ENCODE data around the gene SORBS2.

DNA sequence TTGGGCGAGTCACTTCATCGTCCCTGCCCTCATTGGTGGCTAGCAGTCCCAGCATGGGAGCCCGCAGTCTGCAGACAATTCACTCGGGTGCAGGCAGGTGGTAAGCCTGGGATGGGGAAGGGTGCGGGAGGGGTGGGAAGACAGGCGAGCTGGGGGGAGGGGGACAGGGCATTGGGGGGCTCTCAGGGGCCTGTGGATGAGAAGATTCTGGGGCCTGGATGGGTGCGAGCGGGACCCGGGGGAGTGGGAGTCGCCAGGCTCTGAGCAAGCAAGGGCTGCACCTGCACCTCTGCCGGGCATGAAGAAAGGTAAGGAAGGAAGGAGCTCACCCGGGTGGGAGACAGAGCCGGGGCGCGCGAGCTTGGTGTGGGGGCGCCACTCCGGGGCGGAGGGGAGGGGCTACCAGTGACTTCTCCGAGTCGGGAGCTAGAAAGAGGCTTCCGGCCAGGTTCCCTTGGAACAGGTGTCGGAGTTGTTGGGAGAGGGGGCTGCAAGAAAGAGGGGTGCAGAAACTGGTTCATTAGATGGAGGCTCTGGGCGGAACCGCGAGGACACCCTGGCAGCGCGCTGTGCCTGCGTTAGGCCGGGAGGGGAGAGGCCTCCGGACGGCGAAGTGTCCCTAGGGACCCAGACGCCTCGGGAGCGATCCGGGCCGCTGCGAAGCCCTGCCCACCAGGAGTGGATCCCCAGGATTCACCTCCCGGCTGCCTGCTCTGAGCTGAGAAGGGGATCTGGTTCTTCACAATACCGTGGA is 173.3 kb downstream of the SORBS2 start:
- TF ChIP-seq CTCF (IDR thresholded peaks at IDR 0.05) (no peak), ZFX (IDR thresholded peaks at IDR 0.05; ENCODE audit: borderline replicate concordance) (no peak)
